WTC11 (cell line): ENCODE measurements around the gene CDK18. TPM values are rescaled to one million over a fixed set of nuclear protein-coding genes. Genes with fewer than 3 reads are reported as not detected.
A peak's percentile ranks its signal among the peaks of the same experiment; 100 is the strongest.

Source experiments
- ATAC-seq: fragments of 200-7000 bp; cut with Tn5 transposase; 2 replicates; pipeline ENCODE4 v1.10.0; 2021; ENCODE audit warnings: mild to moderate bottlenecking, moderate library complexity
- CTCF ChIA-PET: fragments of 300-600 bp; sonication (Branson Sonifier 250); formaldehyde crosslinking; loops from one replicate; lab custom pipeline; 2021; ENCODE audit warnings: antibody characterized with exemption; lab: Charles Lee
- POLR2A ChIA-PET: fragments of 350-600 bp; sonication (Branson Sonifier 250); formaldehyde crosslinking; loops from one replicate; lab custom pipeline; 2021; ENCODE audit warnings: antibody characterized with exemption; lab: Charles Lee
- DNase-seq: peaks from one replicate; pipeline ENCODE4 v3.0.0; 2021; ENCODE audit warnings: low spot score
- H3K27ac Mint-ChIP-seq: 2 replicates; pipeline ENCODE4 v1.8.0; 2021; ENCODE audit warnings: mixed read lengths
- H3K27me3 Mint-ChIP-seq: 2 replicates; pipeline ENCODE4 v1.8.0; 2021; ENCODE audit warnings: low read depth, mild to moderate bottlenecking, moderate library complexity, mixed read lengths
- H3K36me3 Mint-ChIP-seq: 2 replicates; pipeline ENCODE4 v1.8.0; 2021; ENCODE audit warnings: mixed read lengths
- H3K4me1 Mint-ChIP-seq: 2 replicates; pipeline ENCODE4 v1.8.0; 2022; ENCODE audit warnings: mixed read lengths
- H3K4me3 Mint-ChIP-seq: 2 replicates; pipeline ENCODE4 v1.8.0; 2021; ENCODE audit warnings: mild to moderate bottlenecking, moderate library complexity, mixed read lengths
- H3K9me3 Mint-ChIP-seq: 2 replicates; pipeline ENCODE4 v1.8.0; 2021; ENCODE audit warnings: mixed read lengths
- CDX4 ChIP-seq: fragments of 250-450 bp; sonication (Bioruptor Pico); IDR thresholded peaks from 2 replicates; pipeline ENCODE4 v1.9.0; 2021; ENCODE audit warnings: moderate library complexity, mild to moderate bottlenecking, inconsistent platforms, borderline replicate concordance
- CREM ChIP-seq: sonication (generic); formaldehyde crosslinking; IDR thresholded peaks from 2 replicates; pipeline ENCODE4 v1.8.1; 2022; ENCODE audit warnings: mild to moderate bottlenecking, missing genetic modification reagents, moderate library complexity
- ETV6 ChIP-seq: sonication (generic); formaldehyde crosslinking; IDR thresholded peaks from 2 replicates; pipeline ENCODE4 v1.8.1; 2022; ENCODE audit warnings: mild to moderate bottlenecking, missing genetic modification reagents
- FOXP1 ChIP-seq: sonication (generic); formaldehyde crosslinking; IDR thresholded peaks from 2 replicates; pipeline ENCODE4 v1.8.0; 2022; ENCODE audit warnings: missing genetic modification reagents, mild to moderate bottlenecking, moderate library complexity, borderline replicate concordance
- FOXP4 ChIP-seq: sonication (generic); formaldehyde crosslinking; IDR thresholded peaks from 2 replicates; pipeline ENCODE4 v1.8.0; 2022; ENCODE audit warnings: mild to moderate bottlenecking, missing genetic modification reagents
- GABPB1 ChIP-seq: sonication (generic); formaldehyde crosslinking; IDR thresholded peaks from 2 replicates; pipeline ENCODE4 v1.8.1; 2023; ENCODE audit warnings: mild to moderate bottlenecking, missing genetic modification reagents
- JUN ChIP-seq: sonication (generic); formaldehyde crosslinking; IDR thresholded peaks from 2 replicates; pipeline ENCODE4 v1.8.0; 2023; ENCODE audit warnings: mild to moderate bottlenecking, missing genetic modification reagents
- MXD4 ChIP-seq: fragments of 250-450 bp; sonication (Bioruptor Pico); IDR thresholded peaks from 2 replicates; pipeline ENCODE4 v1.8.0; 2021; ENCODE audit warnings: mild to moderate bottlenecking, moderate library complexity, borderline replicate concordance
- NFYB ChIP-seq: sonication (generic); formaldehyde crosslinking; conservative IDR thresholded peaks from 2 replicates; pipeline ENCODE4 v1.8.0; 2022; ENCODE audit warnings: low read depth, missing genetic modification reagents
- NR1H2 ChIP-seq: sonication (generic); formaldehyde crosslinking; IDR thresholded peaks from 2 replicates; pipeline ENCODE4 v1.9.0; 2021; ENCODE audit warnings: mild to moderate bottlenecking, moderate library complexity, missing genetic modification reagents
- OVOL2 ChIP-seq: fragments of 250-450 bp; sonication (Bioruptor Pico); IDR thresholded peaks from 2 replicates; pipeline ENCODE4 v1.9.0; 2021; ENCODE audit warnings: mild to moderate bottlenecking, borderline replicate concordance
- RORB ChIP-seq: fragments of 250-450 bp; sonication (Bioruptor Pico); IDR thresholded peaks from 2 replicates; pipeline ENCODE4 v1.9.0; 2021; ENCODE audit warnings: mild to moderate bottlenecking
- SMAD4 ChIP-seq: sonication (generic); formaldehyde crosslinking; IDR thresholded peaks from 2 replicates; pipeline ENCODE4 v1.8.0; 2022; ENCODE audit warnings: mild to moderate bottlenecking, missing genetic modification reagents
- TEAD1 ChIP-seq: sonication (generic); formaldehyde crosslinking; IDR thresholded peaks from 2 replicates; pipeline ENCODE4 v1.8.0; 2022; ENCODE audit warnings: mild to moderate bottlenecking, missing genetic modification reagents
- TP53 ChIP-seq: sonication (generic); formaldehyde crosslinking; IDR thresholded peaks from 2 replicates; pipeline ENCODE4 v1.8.1; 2023; ENCODE audit warnings: mild to moderate bottlenecking, missing genetic modification reagents
- USF1 ChIP-seq: sonication (generic); formaldehyde crosslinking; IDR thresholded peaks from 2 replicates; pipeline ENCODE4 v1.8.0; 2022; ENCODE audit warnings: mild to moderate bottlenecking, missing genetic modification reagents
- ZNF219 ChIP-seq: sonication (generic); formaldehyde crosslinking; IDR thresholded peaks from 2 replicates; pipeline ENCODE4 v1.8.0; 2023; ENCODE audit warnings: missing genetic modification reagents, mild to moderate bottlenecking, borderline replicate concordance
- ZNF232 ChIP-seq: sonication (generic); formaldehyde crosslinking; IDR thresholded peaks from 2 replicates; pipeline ENCODE4 v1.8.0; 2022; ENCODE audit warnings: mild to moderate bottlenecking, missing genetic modification reagents
- ZNF281 ChIP-seq: sonication (generic); formaldehyde crosslinking; IDR thresholded peaks from 2 replicates; pipeline ENCODE4 v1.8.0; 2023; ENCODE audit warnings: mild to moderate bottlenecking, missing genetic modification reagents
- ZNF317 ChIP-seq: sonication (generic); formaldehyde crosslinking; IDR thresholded peaks from 2 replicates; pipeline ENCODE4 v1.8.1; 2023; ENCODE audit warnings: low read depth, mild to moderate bottlenecking, moderate library complexity, missing genetic modification reagents, borderline replicate concordance
- ZNF423 ChIP-seq: fragments of 250-450 bp; sonication (Bioruptor Pico); IDR thresholded peaks from 2 replicates; pipeline ENCODE4 v2.1.2; 2022; ENCODE audit warnings: mild to moderate bottlenecking, moderate library complexity
- ZNF425 ChIP-seq: fragments of 250-450 bp; sonication (Bioruptor Pico); conservative IDR thresholded peaks from 2 replicates; pipeline ENCODE4 v1.9.0; 2021; ENCODE audit warnings: mild to moderate bottlenecking
- total RNA-seq: library from RNA; stranded (reverse); gene quantifications from 3 replicates; pipeline ENCODE4 v1.2.3, GENCODE V29; 2021

The CDK18 gene
- total RNA-seq, 1 experiment from 2014 or later, result 71.9 TPM

- Mint-ChIP-seq H3K27me3 (no peaks in the 10 kb centered on the region), H3K36me3 (peaks cover 10% of the 10 kb centered on the region; the same call in 1 of the 2 replicates), H3K9me3 (no peaks in the 10 kb centered on the region), H3K4me1 (peaks cover 59% of the 10 kb centered on the region), H3K27ac (no peak overlapping the region; the same call in 1 of the 2 replicates), H3K4me3 (no peak overlapping the region)
- DNase-seq, result no peak
- no peak for TF ChIP-seq NFYB (CRISPR knock-in tag)
- TF ChIP-seq JUN (CRISPR knock-in tag), result no peak
- TF ChIP-seq MXD4 (CRISPR knock-in tag), result no peak
- ATAC-seq, result no peak
- CTCF ChIA-PET, result interaction anchor here (1.2 to 2.3 kb wide), 4 partner anchors 12 to 26 kb away, joined by 3 to 7 read pairs (median 6); no protein-coding TSS in a partner anchor
- POLR2A ChIA-PET, result no interaction called here
Measured at GRCh38 chr1:205510951-205511330, 6.5 kb downstream of the CDK18 start.

- POLR2A ChIA-PET, result no interaction called here
- H3K27ac Mint-ChIP-seq, result peak overlapping the region; percentile 51
- CTCF ChIA-PET, result interaction anchor here (0.5 to 4.7 kb wide), 10 partner anchors 11 to 211 kb away, joined by 3 to 56 read pairs (median 6); no protein-coding TSS in a partner anchor
- peaks cover 53% of the 10 kb centered on the region for H3K4me1 Mint-ChIP-seq
- peaks cover 7% of the 10 kb centered on the region; the same call in 1 of the 2 replicates for H3K36me3 Mint-ChIP-seq
- DNase-seq (no peak), ATAC-seq (no peak)
- TF ChIP-seq GABPB1 (CRISPR knock-in tag) (no peak), ZNF425 (CRISPR knock-in tag) (no peak), FOXP1 (CRISPR knock-in tag) (no peak), FOXP4 (CRISPR knock-in tag) (no peak), USF1 (CRISPR knock-in tag) (no peak), ZNF219 (CRISPR knock-in tag) (no peak), ZNF232 (CRISPR knock-in tag) (no peak), TEAD1 (CRISPR knock-in tag) (no peak), ZNF317 (CRISPR knock-in tag) (no peak), SMAD4 (CRISPR knock-in tag) (no peak), TP53 (CRISPR knock-in tag) (no peak), RORB (CRISPR knock-in tag) (no peak), CREM (CRISPR knock-in tag) (no peak), CDX4 (CRISPR knock-in tag) (no peak), ETV6 (CRISPR knock-in tag) (no peak), ZNF281 (no peak), OVOL2 (CRISPR knock-in tag) (no peak), NR1H2 (CRISPR knock-in tag) (no peak), ZNF423 (no peak)
- H3K27me3 Mint-ChIP-seq, result no peaks in the 10 kb centered on the region
- H3K9me3 Mint-ChIP-seq, result no peaks in the 10 kb centered on the region
- no peak overlapping the region for H3K4me3 Mint-ChIP-seq
Measured at GRCh38 chr1:205512059-205513045, 7.9 kb downstream of the CDK18 start.
